HFFc6 (cell line): ENCODE results near the gene TMEM255B. TPM values are rescaled to one million over a fixed set of nuclear protein-coding genes. Genes with fewer than 3 reads are reported as not detected.

Experiments used
- DNase-seq: peaks from one replicate; pipeline ENCODE4 v3.0.0-alpha.2; 2018
- H3K27ac Mint-ChIP-seq: 2 replicates; pipeline ENCODE4 v1.8.0; 2020; ENCODE audit warnings: mild to moderate bottlenecking, mixed read lengths
- H3K27me3 Mint-ChIP-seq: 2 replicates; pipeline ENCODE4 v1.8.0; 2021; ENCODE audit warnings: mild to moderate bottlenecking, moderate library complexity, mixed read lengths; ENCODE audit not compliant: insufficient read depth
- H3K36me3 Mint-ChIP-seq: 2 replicates; pipeline ENCODE4 v1.8.0; 2021; ENCODE audit warnings: low read depth, mixed read lengths
- H3K4me1 Mint-ChIP-seq: 2 replicates; pipeline ENCODE4 v1.8.0; 2020; ENCODE audit warnings: low read depth, mixed read lengths
- H3K4me3 Mint-ChIP-seq: 2 replicates; pipeline ENCODE4 v1.8.0; 2020; ENCODE audit warnings: mild to moderate bottlenecking, moderate library complexity, mixed read lengths
- H3K9me3 Mint-ChIP-seq: 2 replicates; pipeline ENCODE4 v1.8.0; 2020; ENCODE audit warnings: mild to moderate bottlenecking, mixed read lengths
- total RNA-seq, 6 experiments: library from RNA; stranded (reverse); fragmentation: NEBNext Ultra II Directional; extraction: Animal tissue kit (Norgen Biotek cat#: 25700); gene quantifications; 2 replicates in 1 of 6; 3 replicates in 5 of 6; pipeline ENCODE4 v1.2.3, GENCODE V29; 2021
- TF ChIP-seq, protein P1 (sequence below): fragments of 200-600 bp; sonication (generic); IDR thresholded peaks from 2 replicates; pipeline ENCODE4 v1.5.0; 2021; ENCODE audit warnings: antibody characterized with exemption, mild to moderate bottlenecking

TMEM255B gene
- total RNA-seq, 6 experiments from 2014 or later = 8.2 to 10.3 (median 9.1) TPM

DNA sequence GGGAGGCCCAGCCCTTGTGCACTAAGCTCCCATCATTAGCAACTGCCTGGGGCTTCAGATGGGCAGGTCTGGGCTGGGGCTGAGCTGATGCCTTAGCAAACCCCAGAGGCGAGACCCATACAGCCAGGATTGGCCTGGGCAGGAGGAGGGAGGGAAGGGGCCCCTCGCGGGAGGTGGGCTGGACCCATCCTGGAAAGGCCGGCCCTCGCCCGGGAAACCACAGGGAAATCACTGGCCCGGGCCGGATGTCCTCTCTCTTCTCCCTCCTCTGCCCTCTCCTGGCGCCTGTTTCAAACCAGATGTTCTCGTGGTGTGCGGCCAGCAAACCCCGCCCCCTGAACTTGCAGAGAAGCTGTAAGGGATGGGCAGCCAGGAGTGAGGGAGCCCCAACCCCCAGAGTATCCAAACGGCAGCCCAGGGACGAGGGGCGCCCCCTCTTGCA, 43.1 kb downstream of the TMEM255B start:
- DNase-seq = peak; percentile 74
- H3K36me3 Mint-ChIP-seq = no peaks in the 10 kb centered on the region
- H3K9me3 Mint-ChIP-seq = peaks cover 4% of the 10 kb centered on the region; the same call in 1 of the 2 replicates
- peak overlapping the region; percentile 32; the same call in 1 of the 2 replicates for H3K27ac Mint-ChIP-seq
- H3K4me3 Mint-ChIP-seq = no peak overlapping the region
- peaks cover 3% of the 10 kb centered on the region for H3K27me3 Mint-ChIP-seq
- TF ChIP-seq, protein P1, sequence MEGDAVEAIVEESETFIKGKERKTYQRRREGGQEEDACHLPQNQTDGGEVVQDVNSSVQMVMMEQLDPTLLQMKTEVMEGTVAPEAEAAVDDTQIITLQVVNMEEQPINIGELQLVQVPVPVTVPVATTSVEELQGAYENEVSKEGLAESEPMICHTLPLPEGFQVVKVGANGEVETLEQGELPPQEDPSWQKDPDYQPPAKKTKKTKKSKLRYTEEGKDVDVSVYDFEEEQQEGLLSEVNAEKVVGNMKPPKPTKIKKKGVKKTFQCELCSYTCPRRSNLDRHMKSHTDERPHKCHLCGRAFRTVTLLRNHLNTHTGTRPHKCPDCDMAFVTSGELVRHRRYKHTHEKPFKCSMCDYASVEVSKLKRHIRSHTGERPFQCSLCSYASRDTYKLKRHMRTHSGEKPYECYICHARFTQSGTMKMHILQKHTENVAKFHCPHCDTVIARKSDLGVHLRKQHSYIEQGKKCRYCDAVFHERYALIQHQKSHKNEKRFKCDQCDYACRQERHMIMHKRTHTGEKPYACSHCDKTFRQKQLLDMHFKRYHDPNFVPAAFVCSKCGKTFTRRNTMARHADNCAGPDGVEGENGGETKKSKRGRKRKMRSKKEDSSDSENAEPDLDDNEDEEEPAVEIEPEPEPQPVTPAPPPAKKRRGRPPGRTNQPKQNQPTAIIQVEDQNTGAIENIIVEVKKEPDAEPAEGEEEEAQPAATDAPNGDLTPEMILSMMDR = peak; percentile 34; the same call in 1 of the 2 replicates
- H3K4me1 Mint-ChIP-seq = peaks cover 12% of the 10 kb centered on the region

DNA sequence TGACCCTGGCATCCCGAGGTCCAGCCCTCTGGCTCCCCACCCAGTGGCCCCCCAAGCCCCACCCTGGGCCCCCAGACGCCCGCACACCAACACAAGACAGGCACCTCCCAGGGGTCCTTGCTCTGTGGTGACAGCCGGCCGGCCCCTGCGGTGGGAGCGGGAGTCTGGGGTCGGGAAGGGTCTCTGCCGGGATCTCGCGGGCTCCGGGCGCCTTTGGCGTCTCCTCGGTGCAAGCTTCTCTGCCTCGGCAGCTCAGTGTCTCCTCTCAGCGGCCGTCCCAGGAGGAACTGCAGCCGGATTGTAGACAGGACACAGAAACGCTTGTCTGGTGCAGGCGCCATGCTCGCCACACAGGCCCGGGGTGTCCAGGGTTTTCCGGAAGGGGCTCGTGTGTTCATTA, 43.7 kb downstream of the TMEM255B start:
- Mint-ChIP-seq H3K9me3 (peaks cover 5% of the 10 kb centered on the region), H3K27me3 (peaks cover 3% of the 10 kb centered on the region), H3K4me3 (no peak overlapping the region), H3K36me3 (peaks cover under 1% of the 10 kb centered on the region), H3K4me1 (peaks cover 12% of the 10 kb centered on the region), H3K27ac (no peak overlapping the region)
- no peak for DNase-seq
- TF ChIP-seq, protein P1 = no peak

DNA sequence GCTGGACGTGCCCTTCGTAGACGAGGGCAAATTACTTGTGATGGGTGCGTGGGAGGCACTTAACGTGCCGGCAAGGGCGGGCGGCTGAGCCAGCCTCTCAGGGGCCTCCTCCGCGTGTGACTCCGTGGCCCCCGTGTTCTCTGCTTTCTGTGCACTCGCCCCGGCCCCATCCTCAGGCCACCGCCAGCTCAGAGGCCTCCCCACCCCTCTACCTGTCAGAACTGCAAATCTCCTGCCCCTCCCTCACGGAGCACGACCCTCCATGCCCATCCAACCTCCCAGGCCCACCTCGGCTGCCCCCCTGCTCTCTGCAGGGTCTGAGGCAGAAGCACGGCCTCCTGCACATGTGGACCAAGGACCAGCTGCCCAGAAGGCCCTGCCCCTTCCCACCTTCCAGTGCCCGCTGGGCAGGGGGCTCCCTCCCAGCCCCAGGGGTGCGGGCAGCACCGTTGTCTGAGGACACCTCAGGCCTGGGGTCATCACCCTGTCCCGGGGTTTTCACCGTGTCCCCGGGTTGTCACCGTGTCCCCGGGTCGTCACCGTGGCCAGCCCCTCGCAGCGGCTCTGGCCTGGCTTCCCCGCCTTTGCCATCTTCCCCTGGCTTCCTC, 44.5 kb downstream of the TMEM255B start:
- no peak overlapping the region for H3K4me3 Mint-ChIP-seq
- TF ChIP-seq, protein P1 = no peak
- H3K27me3 Mint-ChIP-seq = peaks cover 3% of the 10 kb centered on the region
- no peak overlapping the region for H3K27ac Mint-ChIP-seq
- H3K36me3 Mint-ChIP-seq = peaks cover 8% of the 10 kb centered on the region
- H3K4me1 Mint-ChIP-seq = peaks cover 12% of the 10 kb centered on the region
- no peak for DNase-seq
- H3K9me3 Mint-ChIP-seq = peaks cover 13% of the 10 kb centered on the region

DNA sequence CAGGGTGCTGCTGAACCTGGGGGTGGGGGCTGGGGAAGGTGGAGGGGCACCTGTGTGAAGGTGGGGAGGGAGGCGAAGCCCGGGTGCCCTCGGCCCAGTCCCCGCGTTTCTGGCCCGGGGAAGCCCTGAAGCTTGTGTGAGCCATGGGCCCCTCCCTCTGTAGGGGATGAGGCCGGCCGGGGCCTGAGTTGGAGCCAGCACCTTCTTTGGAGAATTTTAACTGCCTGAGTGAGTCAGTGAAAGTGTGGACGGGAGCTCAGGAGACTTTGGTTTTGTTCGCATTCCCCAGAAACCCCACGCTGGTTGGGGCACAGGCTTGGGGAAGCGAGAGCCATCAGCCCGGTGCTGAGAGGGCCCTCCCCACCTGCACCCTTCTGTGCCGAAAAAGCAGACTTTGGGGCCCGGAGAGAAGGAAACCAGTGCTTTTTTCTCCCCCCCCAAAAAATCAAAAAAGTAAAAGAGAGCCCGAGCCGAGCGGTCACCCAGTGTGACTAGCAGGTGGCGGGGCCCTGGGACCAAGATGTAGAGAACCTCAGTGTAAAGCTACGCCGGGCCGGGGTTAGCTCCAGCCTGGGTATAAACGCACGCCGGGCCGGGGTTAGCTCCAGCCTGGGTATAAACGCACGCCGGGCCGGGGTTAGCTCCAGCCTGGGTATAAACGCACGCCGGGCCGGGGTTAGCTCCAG, 45.1 kb downstream of the TMEM255B start:
- H3K4me1 Mint-ChIP-seq = peaks cover 12% of the 10 kb centered on the region
- no peak overlapping the region for H3K27ac Mint-ChIP-seq
- peaks cover 12% of the 10 kb centered on the region for H3K36me3 Mint-ChIP-seq
- peaks cover 3% of the 10 kb centered on the region for H3K27me3 Mint-ChIP-seq
- no peak overlapping the region for H3K4me3 Mint-ChIP-seq
- peaks cover 18% of the 10 kb centered on the region for H3K9me3 Mint-ChIP-seq
- DNase-seq = no peak
- TF ChIP-seq, protein P1 = no peak

DNA sequence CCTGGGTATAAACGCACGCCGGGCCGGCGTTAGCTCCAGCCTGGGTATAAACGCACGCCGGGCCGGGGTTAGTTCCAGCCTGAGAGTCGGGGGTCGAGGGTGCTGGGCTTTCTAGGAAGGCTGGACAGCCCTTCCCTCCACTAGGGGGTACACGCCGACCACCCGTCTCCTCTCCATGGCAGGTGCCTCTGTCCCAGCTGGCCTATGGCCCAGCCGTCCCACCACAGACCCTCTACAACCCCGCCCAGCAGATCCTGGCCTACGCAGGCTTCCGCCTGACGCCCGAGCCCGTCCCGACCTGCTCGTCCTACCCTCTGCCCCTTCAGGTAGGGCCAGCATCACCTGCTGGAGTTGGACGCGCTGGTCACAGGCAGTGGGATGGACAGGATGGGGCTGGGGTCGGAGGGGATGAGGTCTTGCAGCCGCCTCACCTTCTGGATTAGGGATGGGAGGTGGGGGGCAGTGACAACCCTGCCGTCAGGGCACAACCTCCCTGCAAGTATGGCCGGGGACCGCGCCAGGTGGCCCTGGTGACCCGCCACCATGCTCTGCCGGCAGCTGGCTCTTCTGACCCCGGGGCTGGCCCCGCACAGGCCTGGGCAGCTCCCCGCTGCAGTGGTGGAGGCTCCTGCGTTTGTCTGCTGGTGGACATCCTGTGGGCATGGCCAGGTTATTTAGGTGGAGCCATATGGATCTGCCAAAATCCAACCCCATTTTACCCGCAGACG, 45.8 kb downstream of the TMEM255B start:
- H3K27me3 Mint-ChIP-seq = peaks cover 2% of the 10 kb centered on the region
- peaks cover 12% of the 10 kb centered on the region for H3K4me1 Mint-ChIP-seq
- H3K9me3 Mint-ChIP-seq = peaks cover 22% of the 10 kb centered on the region
- H3K36me3 Mint-ChIP-seq = peaks cover 12% of the 10 kb centered on the region
- TF ChIP-seq, protein P1 = peak; percentile 19; the same call in 1 of the 2 replicates
- no peak overlapping the region for H3K27ac Mint-ChIP-seq
- H3K4me3 Mint-ChIP-seq = no peak overlapping the region
- DNase-seq = no peak
